Stomach (tissue), 4 donors: ENCODE measurements around the gene AP4M1.

Source experiments
- POLR2A ChIP-seq, 4 donors: fragments of 450-650 bp; IDR thresholded peaks; one replicate each; pipeline ENCODE4 v1.6.1; 2016; ENCODE audit warnings: antibody characterized with exemption in 4 of 4, control low read depth in 2 of 4, mild to moderate bottlenecking in 1 of 4, moderate library complexity in 1 of 4
- POLR2AphosphoS5 ChIP-seq, 3 donors: sonication (generic); formaldehyde crosslinking; IDR thresholded peaks; one replicate each; pipeline ENCODE4 v1.6.1; 2016; ENCODE audit warnings: antibody characterized with exemption in 3 of 3

GRCh38 chr7:100111156-100111555, 9.7 kb downstream of the AP4M1 start:
- TF ChIP-seq POLR2AphosphoS5 (IDR thresholded peaks at IDR 0.05) (no peak), POLR2A (IDR thresholded peaks at IDR 0.05) (no peak)
